KOPT-K1 (cell line): ENCODE data around the gene CASZ1.

Experiments used
- H3K27ac ChIP-seq: fragments of 200-600 bp; sonication (generic); 2 replicates; pipeline ENCODE4 v1.5.1; 2016; ENCODE audit warnings: antibody characterized with exemption, mild to moderate bottlenecking, low read depth, low read length; ENCODE audit not compliant: poor library complexity, severe bottlenecking
- H3K36me3 ChIP-seq: fragments of 200-600 bp; sonication (generic); 2 replicates; pipeline ENCODE4 v1.5.1; 2017; ENCODE audit warnings: antibody characterized with exemption, mild to moderate bottlenecking, low read length, moderate library complexity; ENCODE audit not compliant: insufficient read depth
- H3K9me3 ChIP-seq: fragments of 200-600 bp; sonication (generic); 2 replicates; pipeline ENCODE4 v1.5.1; 2017; ENCODE audit warnings: antibody characterized with exemption, low read length, mild to moderate bottlenecking; ENCODE audit not compliant: insufficient read depth, poor library complexity, severe bottlenecking

CASZ1 gene

DNA sequence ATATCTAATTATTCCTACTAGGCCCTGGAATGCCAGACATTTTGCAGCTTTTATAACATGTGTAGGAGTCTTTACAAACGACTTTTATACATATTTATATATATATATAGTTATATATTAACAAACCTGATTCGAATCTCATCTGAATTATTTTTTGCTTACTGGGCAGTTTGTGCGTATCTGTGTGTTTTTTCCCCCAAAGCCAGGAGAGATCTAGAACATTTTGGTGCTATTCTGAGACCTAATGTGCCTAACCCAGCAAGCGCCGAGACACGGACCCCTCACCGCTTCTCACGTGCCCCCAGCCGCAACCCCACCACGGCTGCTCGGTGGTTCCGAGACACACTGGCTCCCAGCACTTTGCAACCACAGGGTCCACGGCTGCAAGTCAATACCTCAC lies 54.8 kb downstream of the CASZ1 start:
- H3K9me3 ChIP-seq = no peaks in the 10 kb centered on the region
- H3K36me3 ChIP-seq = no peaks in the 10 kb centered on the region
- no peak overlapping the region for H3K27ac ChIP-seq

DNA sequence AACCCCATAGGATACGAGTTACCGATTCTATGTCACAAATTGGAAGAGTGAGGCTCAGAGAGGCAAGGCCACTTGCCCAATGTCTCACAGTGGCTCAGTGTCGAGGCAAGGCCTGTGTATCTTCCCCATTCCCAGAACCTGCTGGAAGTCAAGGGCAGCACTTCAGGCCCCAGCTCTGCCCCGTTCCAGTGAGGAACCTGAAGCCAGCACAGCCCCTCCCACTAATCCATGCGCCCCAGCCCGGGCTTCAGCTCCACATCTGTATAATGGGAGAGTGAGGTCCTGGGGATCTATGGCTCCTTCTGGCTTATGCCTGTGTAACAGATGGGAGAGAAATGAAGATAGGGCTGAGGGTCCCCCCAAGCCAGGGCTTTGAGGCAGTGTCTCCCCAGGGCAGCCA lies 56.3 kb downstream of the CASZ1 start:
- Histone ChIP-seq H3K27ac (no peak overlapping the region), H3K36me3 (no peaks in the 10 kb centered on the region), H3K9me3 (no peaks in the 10 kb centered on the region)

DNA sequence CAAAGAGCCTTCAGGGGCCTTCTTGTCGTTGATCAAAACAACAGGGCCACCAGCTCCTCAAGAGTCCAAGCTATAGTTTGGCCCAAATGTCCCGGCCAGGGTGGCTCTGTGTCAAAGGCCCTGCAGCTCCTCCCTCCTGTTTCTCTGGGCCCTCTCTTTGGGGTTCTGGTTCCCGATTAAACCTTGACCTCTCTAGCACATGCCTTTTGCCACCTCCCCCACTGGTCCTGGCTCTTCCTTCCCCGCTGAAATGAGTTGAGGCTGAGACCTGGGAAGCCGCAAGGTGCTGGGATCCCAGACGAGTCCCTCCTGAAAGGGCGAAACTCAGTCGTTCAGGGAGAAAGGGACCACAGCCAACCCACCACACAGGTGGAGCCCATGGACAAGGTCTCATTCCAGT lies 56.9 kb downstream of the CASZ1 start:
- H3K36me3 ChIP-seq = no peaks in the 10 kb centered on the region
- no peaks in the 10 kb centered on the region for H3K9me3 ChIP-seq
- no peak overlapping the region for H3K27ac ChIP-seq

DNA sequence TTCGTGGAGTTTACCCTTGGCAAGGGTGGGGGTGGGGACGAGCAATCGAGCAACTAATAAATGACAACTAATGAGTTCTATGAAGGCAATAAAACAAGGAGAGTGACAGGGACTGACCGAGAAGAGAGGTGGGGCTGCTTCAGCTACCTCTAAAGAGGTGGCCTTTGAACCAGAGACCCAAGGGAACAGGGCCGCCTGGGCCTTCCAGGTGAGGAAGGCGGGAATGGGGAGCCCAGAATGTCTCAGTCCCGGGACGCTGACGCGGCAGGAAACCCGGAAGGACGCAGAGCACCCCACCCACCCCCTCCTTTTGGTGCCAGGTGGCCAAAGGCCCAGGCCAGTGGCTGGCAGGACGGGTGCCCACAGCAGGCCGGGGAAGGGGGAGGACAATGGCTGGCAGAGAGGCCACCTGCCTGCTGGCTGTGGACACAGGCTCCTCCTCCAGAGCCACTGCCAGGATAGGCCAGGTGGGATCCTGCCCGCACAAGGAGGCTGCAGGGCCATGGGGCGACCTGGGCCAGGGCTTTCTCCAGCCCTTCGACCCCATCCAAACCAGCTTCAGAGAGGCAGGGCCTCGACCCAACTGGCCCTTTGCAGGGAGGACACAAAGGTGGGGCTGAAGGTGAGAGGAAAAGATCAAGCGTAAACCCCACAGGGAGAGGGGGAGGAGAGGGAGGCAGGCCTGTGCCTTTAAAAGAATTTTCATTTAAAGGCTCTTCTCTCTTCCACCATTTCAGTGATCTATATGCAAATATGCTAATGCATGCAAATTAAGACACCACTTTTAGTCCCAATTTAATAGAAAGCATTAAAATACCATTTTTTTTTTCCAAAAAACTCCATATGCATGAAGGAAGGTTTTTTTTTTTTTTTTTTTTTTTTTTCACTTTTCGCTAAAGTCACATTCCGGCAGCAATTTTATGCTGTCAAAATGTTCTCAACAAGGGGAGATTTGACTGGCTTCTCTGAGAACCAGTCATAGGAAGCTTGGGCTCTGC lies 58.1 kb downstream of the CASZ1 start:
- no peak overlapping the region for H3K27ac ChIP-seq
- no peaks in the 10 kb centered on the region for H3K36me3 ChIP-seq
- no peaks in the 10 kb centered on the region for H3K9me3 ChIP-seq

DNA sequence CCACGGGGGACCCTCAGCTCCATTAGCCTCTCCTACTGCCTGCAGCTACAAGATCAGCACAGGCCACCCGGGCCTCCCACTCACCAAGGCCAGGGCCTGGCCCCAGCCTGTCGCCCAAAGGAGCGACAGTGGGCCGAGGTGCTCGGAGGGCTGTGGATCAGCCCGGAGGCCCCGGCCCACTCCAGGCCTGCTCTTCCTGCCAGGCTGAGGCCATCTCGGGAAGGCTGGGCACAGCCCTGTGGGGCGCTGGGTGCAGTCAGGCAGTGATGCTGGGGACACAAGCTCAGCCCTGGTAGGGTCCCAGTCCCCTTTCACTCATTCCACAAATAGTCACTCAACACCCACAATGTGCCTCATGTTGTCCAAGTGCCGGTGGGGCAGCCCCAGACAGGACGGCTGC lies 58.8 kb downstream of the CASZ1 start:
- no peaks in the 10 kb centered on the region for H3K9me3 ChIP-seq
- H3K27ac ChIP-seq = no peak overlapping the region
- no peaks in the 10 kb centered on the region for H3K36me3 ChIP-seq

DNA sequence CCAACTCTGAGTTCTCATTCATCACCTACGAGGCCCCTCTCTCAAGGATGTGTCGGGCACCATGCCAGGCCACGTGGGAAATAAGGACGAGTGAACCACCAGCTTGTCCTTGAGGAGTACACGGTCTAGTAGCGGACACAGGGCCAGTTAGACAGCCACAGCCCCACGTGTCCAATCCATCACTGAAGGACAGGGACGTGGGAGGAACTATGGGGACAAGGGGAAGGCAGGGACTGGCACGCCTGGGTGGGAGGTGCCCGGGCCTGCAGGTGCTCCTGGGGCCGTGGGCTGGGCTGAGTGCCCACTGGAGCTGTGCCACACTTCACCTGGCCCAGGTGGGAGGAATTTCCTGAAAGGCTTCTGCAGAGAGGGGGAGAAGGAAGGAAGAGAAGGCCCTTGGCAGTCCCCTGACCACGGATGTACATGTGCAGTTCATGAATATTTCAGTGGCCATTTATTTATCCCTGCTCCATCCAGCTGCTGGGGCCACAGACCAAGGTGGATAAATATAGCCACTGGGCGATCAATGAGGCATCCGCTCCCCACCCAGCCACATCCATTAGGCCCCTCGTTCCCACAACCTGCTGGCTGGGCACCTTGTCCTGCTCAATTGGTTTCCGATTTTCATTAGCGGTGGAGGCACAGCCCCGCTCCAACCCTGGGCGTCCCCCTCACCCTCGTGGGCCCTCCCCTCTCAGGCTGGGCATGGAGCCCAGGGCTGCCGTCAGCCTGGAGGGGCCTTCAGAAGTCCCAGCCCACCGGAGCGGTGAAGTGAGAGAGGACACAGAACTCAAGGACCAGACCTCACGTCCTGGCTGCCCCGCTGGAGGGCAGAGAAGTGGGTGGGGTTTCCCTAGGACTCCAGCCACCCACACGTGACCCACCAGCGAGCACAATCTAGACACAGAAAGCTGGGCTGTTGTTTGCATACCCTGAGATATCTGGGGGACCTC lies 59.5 kb downstream of the CASZ1 start:
- no peaks in the 10 kb centered on the region for H3K36me3 ChIP-seq
- no peaks in the 10 kb centered on the region for H3K9me3 ChIP-seq
- no peak overlapping the region for H3K27ac ChIP-seq

DNA sequence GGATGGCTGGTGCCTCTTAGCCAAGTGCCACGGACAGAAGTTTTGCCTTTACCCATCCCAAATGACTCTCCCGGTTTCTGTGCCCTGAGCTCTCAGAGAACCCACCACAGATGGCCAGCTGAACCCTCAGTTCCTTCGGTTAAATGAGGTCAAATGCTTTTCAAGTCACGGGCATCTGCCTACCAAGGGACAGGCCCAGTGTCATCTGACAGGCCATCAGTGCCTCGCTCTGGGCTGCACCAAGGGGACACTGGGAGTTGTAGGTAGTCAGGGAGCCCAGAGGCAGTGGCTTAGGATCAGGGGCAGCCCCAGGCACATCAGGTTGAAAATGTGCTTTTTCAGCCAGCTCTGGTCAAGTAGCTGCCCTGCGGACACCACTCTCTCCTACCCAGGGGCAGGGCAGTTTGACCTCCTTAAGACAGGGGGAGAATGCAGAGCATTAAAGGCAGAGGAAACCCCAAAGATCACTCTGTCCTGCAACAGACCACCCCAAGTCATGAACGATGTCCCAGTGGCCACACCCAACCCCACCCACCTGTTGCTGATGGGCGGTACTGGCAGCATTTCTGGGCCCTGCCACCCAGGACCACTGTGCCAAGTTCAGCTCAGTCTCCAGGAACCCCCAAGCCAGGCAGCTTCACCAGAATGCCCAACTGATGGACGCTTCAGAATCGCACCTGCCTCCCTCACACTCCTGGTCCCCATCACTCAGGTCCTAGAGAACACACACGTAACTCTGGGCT lies 60.7 kb downstream of the CASZ1 start:
- no peak overlapping the region for H3K27ac ChIP-seq
- H3K9me3 ChIP-seq = no peaks in the 10 kb centered on the region
- H3K36me3 ChIP-seq = no peaks in the 10 kb centered on the region

DNA sequence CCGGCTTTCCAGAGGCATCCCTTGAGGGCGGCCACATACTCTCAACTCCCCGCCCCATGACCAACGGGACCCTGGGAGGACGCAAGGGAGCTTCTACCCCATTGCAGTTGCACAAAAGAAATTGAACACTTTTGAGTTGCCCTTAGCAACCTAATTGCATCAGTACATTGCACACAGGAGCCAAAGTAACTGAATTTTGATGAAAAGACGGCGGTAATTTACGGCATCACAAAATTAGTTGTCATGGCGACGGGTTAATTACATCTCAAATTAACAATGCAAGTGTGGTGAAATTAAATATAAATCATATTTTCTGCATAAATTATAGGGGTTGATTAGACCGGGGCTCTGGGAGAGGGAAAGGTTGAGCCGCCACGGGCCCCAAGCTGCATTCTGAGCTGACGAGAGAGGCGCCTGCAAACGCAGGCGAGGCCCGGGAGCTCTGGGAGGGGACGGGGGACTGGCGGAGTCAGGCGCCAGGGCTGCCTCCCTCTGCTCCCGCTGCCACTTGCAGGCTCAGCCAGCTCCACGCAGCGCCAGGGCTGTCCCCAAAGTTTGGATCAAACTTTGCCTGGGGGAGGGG lies 61.4 kb downstream of the CASZ1 start:
- Histone ChIP-seq H3K27ac (no peak overlapping the region), H3K9me3 (no peaks in the 10 kb centered on the region), H3K36me3 (no peaks in the 10 kb centered on the region)

DNA sequence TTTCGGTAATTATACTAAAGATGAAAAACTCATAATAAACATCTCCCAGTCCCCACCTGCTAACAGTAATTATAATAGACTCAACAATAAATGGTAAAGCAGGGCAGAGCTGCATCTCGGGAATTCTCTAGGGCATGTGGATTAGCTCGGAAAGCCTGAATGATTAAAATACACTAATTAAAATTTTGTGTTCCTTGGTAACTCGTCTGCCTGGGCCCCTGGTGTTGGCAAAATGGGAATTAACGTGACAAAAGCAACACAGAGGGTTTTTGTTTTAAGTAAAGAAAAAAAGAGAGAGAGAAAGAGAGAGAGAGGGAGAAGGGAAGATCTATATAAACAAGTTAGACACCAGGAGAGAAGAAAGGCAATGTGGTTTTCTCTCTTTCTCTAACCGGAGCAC lies 62.1 kb downstream of the CASZ1 start:
- no peak overlapping the region for H3K27ac ChIP-seq
- no peaks in the 10 kb centered on the region for H3K9me3 ChIP-seq

DNA sequence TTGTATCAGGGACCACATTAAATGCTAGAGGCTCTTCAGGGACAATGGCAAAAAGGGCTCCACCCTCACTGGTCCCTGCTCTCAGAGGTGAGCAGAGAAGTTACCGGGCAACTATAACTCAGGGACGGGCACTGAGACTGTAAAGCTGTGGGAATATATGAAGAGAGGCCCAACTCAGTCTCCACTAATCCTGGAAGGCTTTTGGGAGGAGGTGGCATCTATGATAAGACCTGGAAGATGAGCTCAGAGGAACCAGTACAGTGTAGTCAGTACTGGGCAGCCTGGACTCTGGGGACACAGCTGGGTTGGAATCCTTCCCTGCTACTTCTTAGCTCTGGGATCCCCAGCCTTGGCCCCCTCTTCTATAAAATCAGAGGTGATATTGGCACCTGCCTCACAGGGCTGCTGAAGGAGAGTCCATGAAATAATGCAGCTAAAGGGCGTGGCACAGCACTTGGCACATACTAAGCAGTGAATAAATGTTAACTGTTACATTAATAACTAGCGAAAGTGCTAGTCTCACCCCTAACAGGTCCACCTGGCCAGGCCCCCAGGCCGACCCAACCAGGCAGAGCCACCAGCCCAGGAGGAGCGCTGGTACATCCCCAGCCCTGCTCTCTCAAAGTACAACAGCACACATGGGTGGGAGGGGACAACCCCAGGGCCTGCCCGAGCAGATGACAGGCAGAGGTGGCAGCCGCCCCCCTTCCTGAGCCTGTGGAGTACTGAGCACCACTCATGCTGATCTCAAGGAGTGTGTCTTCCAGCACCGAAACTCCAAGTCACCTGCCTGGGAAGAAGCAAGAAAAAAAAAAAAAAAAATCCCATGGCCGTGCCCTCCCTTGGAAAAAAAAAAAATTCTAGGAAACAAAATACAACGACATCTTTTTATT lies 62.7 kb downstream of the CASZ1 start:
- Histone ChIP-seq H3K36me3 (no peaks in the 10 kb centered on the region), H3K9me3 (no peaks in the 10 kb centered on the region), H3K27ac (no peak overlapping the region)

More for the DNA sequence above, 62.1 kb downstream of the CASZ1 start:
- no peaks in the 10 kb centered on the region for H3K36me3 ChIP-seq

DNA sequence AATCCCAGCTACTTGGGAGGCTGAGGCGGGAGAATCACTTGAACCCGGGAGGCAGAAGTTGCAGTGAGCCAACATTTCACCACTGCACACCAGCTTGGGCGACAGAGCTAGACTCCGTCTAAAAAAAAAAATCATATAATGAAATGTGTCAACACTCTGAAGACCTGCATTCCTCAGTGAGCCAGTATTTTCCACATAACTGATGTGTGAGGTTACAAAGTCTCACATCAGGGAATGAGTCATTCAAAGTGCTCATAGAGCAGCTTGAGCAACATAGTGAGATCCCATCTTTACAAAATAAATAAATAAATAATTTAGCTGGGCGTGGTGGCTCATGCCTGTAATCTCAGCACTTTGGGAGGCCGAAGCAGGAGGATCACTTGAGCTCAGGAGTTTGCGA lies 65.5 kb downstream of the CASZ1 start:
- H3K36me3 ChIP-seq = no peaks in the 10 kb centered on the region
- H3K9me3 ChIP-seq = no peaks in the 10 kb centered on the region
- no peak overlapping the region for H3K27ac ChIP-seq

DNA sequence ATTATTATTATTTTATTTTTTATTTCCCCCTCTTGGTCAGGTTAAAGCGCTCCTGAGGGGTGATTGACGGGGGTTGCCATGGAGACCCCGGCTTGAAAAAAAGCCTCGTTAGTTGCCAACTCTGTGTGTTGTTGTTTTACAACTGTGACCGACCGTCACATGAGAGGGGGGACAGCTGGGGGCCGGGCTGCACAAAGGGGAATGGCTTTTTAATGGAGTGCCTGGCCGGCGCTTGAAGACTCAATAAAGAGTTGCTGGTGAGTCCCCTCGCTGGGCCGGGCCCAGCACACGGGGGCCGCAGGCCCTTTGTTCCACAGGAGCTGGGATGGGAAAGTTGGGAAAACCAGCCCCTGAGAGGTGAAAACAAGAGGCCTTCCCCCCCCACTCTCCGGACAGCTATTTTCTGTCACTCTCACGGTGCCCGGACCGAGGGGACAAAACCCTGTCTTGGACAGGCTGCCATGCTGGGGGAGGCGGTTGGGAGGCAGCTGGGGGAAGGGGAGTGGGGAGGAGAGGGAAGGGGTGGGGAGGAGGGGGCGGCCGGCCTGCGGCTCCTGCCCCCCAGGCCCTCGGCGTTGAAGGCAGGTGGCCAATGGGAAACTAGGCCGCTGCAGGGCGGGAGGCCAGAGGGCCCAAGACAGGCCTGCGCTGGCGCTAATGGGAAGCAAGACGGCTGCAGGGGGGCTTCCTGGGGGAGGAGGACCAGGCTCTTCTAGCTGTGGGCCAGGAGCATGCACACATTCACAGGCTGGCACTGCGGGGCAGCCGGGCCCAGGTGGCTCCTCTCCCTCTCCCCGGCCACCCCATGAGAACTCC lies 67.6 kb downstream of the CASZ1 start:
- Histone ChIP-seq H3K27ac (no peak overlapping the region), H3K9me3 (no peaks in the 10 kb centered on the region), H3K36me3 (no peaks in the 10 kb centered on the region)

DNA sequence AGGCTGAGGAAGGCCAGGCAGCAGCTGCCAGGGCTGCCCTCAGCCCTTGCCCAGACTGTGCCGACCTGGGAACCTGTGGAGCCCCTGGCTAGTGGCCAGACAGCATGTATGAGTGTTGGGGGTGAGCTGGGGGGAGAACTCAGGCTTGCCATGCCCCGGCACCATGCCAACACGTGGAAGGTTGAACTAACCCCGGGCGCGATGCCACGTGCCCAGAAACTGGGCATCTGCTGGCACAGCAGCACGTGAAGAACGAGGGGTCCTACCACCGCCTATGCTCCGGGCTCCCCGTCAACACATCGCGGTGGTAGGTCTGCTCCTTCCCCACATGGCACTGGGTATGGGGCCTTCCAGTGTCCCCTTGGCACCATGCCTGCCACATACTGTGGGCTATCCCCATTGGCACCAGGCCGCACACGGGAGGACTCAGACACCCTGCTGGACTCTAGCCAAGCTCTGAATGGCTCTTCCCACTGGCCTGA lies 68.7 kb downstream of the CASZ1 start:
- H3K9me3 ChIP-seq = no peaks in the 10 kb centered on the region
- H3K36me3 ChIP-seq = no peaks in the 10 kb centered on the region
- no peak overlapping the region for H3K27ac ChIP-seq
